ENCODE data around the gene ATP10B.

Gene ATP10B

DNA sequence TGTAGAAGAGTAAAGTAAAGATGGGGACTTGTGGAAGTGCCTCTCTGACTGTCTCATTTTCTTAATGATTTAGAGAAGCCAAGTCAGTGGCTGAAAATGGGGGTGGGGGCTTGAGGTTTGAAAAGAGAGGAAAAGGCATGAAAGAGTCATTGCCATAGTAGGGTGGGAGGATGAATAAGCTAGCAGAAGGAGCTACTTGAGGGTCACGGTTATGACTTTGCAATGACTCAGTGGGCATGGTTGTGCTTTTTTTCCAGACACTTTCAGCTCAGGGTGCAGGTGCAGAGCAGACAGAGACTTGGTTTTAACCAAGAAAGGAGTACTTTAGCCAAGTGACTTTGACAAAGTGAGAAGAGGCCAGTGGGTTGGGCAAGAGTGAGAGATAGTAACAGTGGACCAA lies 312.6 kb downstream of the ATP10B start:
- Histone ChIP-seq H3K4me3 (ENCODE audit: low read depth in 1 of 2, low read length in 2 of 2) (no peak overlapping the region), H4K20me1 (ENCODE audit: insufficient read depth, low read length) (no peaks in the 10 kb centered on the region), H3K4me1 (ENCODE audit: insufficient read depth, low read length) (no peaks in the 10 kb centered on the region), H3K27me3 (ENCODE audit: insufficient read depth, low read length, poor library complexity) (no peaks in the 10 kb centered on the region), H3K79me2 (ENCODE audit: insufficient read depth, low read length) (no peaks in the 10 kb centered on the region), H3K9me3 (ENCODE audit: insufficient read depth, low read length, severe bottlenecking) (no peaks in the 10 kb centered on the region), H2AFZ (ENCODE audit: low read depth, low read length) (no peak overlapping the region), H3K36me3 (ENCODE audit: insufficient read depth, low read length) (no peaks in the 10 kb centered on the region), H3K27ac (ENCODE audit: low read length) (no peak overlapping the region), H3K9ac (ENCODE audit: low read depth, low read length) (no peak overlapping the region), H3K4me2 (ENCODE audit: insufficient read depth, low read length) (no peak overlapping the region)
- TF ChIP-seq EZH2 (IDR thresholded peaks at IDR 0.05; ENCODE audit: borderline replicate concordance, low read depth, low read length, severe bottlenecking): no peak
- TF ChIP-seq, protein P1, sequence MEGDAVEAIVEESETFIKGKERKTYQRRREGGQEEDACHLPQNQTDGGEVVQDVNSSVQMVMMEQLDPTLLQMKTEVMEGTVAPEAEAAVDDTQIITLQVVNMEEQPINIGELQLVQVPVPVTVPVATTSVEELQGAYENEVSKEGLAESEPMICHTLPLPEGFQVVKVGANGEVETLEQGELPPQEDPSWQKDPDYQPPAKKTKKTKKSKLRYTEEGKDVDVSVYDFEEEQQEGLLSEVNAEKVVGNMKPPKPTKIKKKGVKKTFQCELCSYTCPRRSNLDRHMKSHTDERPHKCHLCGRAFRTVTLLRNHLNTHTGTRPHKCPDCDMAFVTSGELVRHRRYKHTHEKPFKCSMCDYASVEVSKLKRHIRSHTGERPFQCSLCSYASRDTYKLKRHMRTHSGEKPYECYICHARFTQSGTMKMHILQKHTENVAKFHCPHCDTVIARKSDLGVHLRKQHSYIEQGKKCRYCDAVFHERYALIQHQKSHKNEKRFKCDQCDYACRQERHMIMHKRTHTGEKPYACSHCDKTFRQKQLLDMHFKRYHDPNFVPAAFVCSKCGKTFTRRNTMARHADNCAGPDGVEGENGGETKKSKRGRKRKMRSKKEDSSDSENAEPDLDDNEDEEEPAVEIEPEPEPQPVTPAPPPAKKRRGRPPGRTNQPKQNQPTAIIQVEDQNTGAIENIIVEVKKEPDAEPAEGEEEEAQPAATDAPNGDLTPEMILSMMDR (IDR thresholded peaks at IDR 0.05; ENCODE audit: borderline replicate concordance, extremely low read depth, low read length, poor library complexity, severe bottlenecking): no peak
- DNase-seq (no peak), ATAC-seq (ENCODE audit: insufficient read depth, low read depth) (no peak)

DNA sequence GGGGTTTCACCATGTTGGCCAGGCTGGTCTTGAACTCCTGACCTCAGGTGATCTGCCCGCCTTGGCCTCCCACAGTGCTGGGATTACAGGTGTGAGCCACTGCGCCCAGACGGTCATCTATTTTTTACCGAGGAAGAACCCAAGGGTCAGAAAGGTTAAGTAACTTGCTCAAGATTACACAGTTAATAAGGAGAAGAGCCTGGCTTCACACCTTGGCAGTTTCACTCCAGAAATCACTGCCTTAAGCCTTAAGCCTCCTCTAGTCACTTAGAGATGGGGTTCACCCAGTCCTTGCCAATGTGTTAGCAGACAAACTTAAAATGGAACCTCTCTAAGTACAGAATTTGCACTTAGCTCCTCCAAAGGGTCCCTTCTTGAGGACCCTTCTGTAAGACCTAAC lies 314.1 kb downstream of the ATP10B start:
- no peak overlapping the region for H3K9ac ChIP-seq (ENCODE audit: low read depth, low read length)
- no peaks in the 10 kb centered on the region for H3K9me3 ChIP-seq (ENCODE audit: insufficient read depth, low read length, severe bottlenecking)
- no peak overlapping the region for H2AFZ ChIP-seq (ENCODE audit: low read depth, low read length)
- DNase-seq (no peak), ATAC-seq (ENCODE audit: insufficient read depth, low read depth) (no peak)
- H3K4me1 ChIP-seq (ENCODE audit: insufficient read depth, low read length): no peaks in the 10 kb centered on the region
- no peaks in the 10 kb centered on the region for H3K79me2 ChIP-seq (ENCODE audit: insufficient read depth, low read length)
- H3K4me2 ChIP-seq (ENCODE audit: insufficient read depth, low read length): no peak overlapping the region
- no peak overlapping the region for H3K27ac ChIP-seq (ENCODE audit: low read length)
- no peaks in the 10 kb centered on the region for H4K20me1 ChIP-seq (ENCODE audit: insufficient read depth, low read length)
- H3K36me3 ChIP-seq (ENCODE audit: insufficient read depth, low read length): no peaks in the 10 kb centered on the region
- H3K4me3 ChIP-seq (ENCODE audit: low read depth in 1 of 2, low read length in 2 of 2): no peak overlapping the region
- H3K27me3 ChIP-seq (ENCODE audit: insufficient read depth, low read length, poor library complexity): no peaks in the 10 kb centered on the region
- TF ChIP-seq, protein P1 (IDR thresholded peaks at IDR 0.05; ENCODE audit: borderline replicate concordance, extremely low read depth, low read length, poor library complexity, severe bottlenecking): no peak
- TF ChIP-seq EZH2 (IDR thresholded peaks at IDR 0.05; ENCODE audit: borderline replicate concordance, low read depth, low read length, severe bottlenecking): no peak

DNA sequence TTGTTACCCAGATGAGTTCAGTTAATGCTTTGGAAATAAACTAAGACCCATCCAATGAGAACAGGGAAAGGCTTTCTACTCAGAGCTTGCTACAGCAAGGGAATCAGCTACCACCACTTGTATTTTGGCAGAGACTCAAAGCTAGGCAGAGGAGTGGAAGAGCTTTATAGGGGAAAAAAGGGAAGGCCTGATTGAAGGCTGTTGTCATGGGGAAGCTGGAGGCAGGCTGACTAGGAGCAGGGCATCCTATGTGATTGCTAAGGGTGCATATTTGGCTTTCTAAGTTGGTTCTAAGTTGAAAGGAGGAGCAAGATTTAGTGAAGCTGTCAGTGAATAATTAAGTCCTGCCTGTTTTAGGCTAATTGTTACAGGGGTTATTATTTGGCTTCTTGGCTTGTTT lies 314.9 kb downstream of the ATP10B start:
- no peaks in the 10 kb centered on the region for H3K36me3 ChIP-seq (ENCODE audit: insufficient read depth, low read length)
- ATAC-seq (ENCODE audit: insufficient read depth, low read depth): no peak
- DNase-seq: no peak
- H3K9ac ChIP-seq (ENCODE audit: low read depth, low read length): no peak overlapping the region
- no peaks in the 10 kb centered on the region for H4K20me1 ChIP-seq (ENCODE audit: insufficient read depth, low read length)
- H2AFZ ChIP-seq (ENCODE audit: low read depth, low read length): no peak overlapping the region
- no peak overlapping the region for H3K27ac ChIP-seq (ENCODE audit: low read length)
- no peak overlapping the region for H3K4me2 ChIP-seq (ENCODE audit: insufficient read depth, low read length)
- H3K4me3 ChIP-seq (ENCODE audit: low read depth in 1 of 2, low read length in 2 of 2): no peak overlapping the region
- no peaks in the 10 kb centered on the region for H3K9me3 ChIP-seq (ENCODE audit: insufficient read depth, low read length, severe bottlenecking)
- no peaks in the 10 kb centered on the region for H3K27me3 ChIP-seq (ENCODE audit: insufficient read depth, low read length, poor library complexity)
- no peaks in the 10 kb centered on the region for H3K4me1 ChIP-seq (ENCODE audit: insufficient read depth, low read length)
- no peaks in the 10 kb centered on the region for H3K79me2 ChIP-seq (ENCODE audit: insufficient read depth, low read length)
- TF ChIP-seq, protein P1 (IDR thresholded peaks at IDR 0.05; ENCODE audit: borderline replicate concordance, extremely low read depth, low read length, poor library complexity, severe bottlenecking): no peak
- no peak for TF ChIP-seq EZH2 (IDR thresholded peaks at IDR 0.05; ENCODE audit: borderline replicate concordance, low read depth, low read length, severe bottlenecking)

DNA sequence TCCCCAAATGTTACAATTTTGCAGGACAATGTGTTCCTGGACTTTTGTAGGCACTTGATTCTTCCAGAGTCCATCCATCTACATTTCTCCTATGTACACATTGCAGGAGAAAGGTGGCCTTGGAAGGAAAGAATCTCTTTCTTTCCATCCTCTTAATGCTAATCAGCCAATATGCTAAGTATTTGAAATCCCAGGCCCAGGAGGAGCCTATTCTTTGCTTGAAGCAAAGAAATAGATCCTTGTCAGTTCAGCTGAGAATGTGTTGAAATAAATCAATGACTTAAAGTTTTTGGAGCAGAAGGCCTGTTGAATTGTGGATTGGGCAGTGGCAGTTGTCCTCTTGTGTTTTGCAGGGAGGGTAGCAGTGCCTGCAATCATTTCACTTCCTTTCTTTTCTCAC lies 317.1 kb downstream of the ATP10B start:
- Histone ChIP-seq H3K9me3 (ENCODE audit: insufficient read depth, low read length, severe bottlenecking) (no peaks in the 10 kb centered on the region), H4K20me1 (ENCODE audit: insufficient read depth, low read length) (no peaks in the 10 kb centered on the region), H3K27ac (ENCODE audit: low read length) (no peak overlapping the region), H3K27me3 (ENCODE audit: insufficient read depth, low read length, poor library complexity) (no peaks in the 10 kb centered on the region), H3K36me3 (ENCODE audit: insufficient read depth, low read length) (no peaks in the 10 kb centered on the region), H3K79me2 (ENCODE audit: insufficient read depth, low read length) (no peaks in the 10 kb centered on the region), H2AFZ (ENCODE audit: low read depth, low read length) (no peak overlapping the region), H3K4me1 (ENCODE audit: insufficient read depth, low read length) (no peaks in the 10 kb centered on the region), H3K4me2 (ENCODE audit: insufficient read depth, low read length) (no peak overlapping the region), H3K4me3 (ENCODE audit: low read depth in 1 of 2, low read length in 2 of 2) (no peak overlapping the region), H3K9ac (ENCODE audit: low read depth, low read length) (no peak overlapping the region)
- DNase-seq (no peak), ATAC-seq (ENCODE audit: insufficient read depth, low read depth) (no peak)
- TF ChIP-seq EZH2 (IDR thresholded peaks at IDR 0.05; ENCODE audit: borderline replicate concordance, low read depth, low read length, severe bottlenecking): no peak
- TF ChIP-seq, protein P1 (IDR thresholded peaks at IDR 0.05; ENCODE audit: borderline replicate concordance, extremely low read depth, low read length, poor library complexity, severe bottlenecking): no peak

Data from DND-41 (cell line).